K562 (cell line): ENCODE measurements around the gene DLK2. TPM values are rescaled to one million over a fixed set of nuclear protein-coding genes. Genes with fewer than 3 reads are reported as not detected.

Experiments used
- CBFA2T2 ChIP-seq: fragments of 450-650 bp; conservative IDR thresholded peaks from 2 replicates; pipeline ENCODE4 v1.6.1; 2017; ENCODE audit warnings: mild to moderate bottlenecking
- CSDE1 ChIP-seq, 2 experiments: fragments of 450-650 bp; IDR thresholded peaks; 2 replicates each; pipeline ENCODE4 v1.6.1; 2016; ENCODE audit warnings: mild to moderate bottlenecking in 1 of 2
- SAP30 ChIP-seq: fragments of 200-600 bp; sonication (generic); IDR thresholded peaks from 2 replicates; pipeline ENCODE4 v1.6.1; 2012; ENCODE audit warnings: borderline replicate concordance, low read depth, mild to moderate bottlenecking, moderate library complexity, low read length, control low read depth, inconsistent platforms; ENCODE audit not compliant: insufficient read depth, poor library complexity, severe bottlenecking
- ZNF134 ChIP-seq: fragments of 250-450 bp; sonication (Bioruptor Pico); conservative IDR thresholded peaks from 2 replicates; pipeline ENCODE4 v1.4.0; 2020
- polyA plus RNA-seq, 8 experiments: library from polyadenylated mRNA; depleted of rRNA in 4 of 8; stranded (reverse) in 5 of 8; unstranded in 3 of 8; fragments of >200 nt; fragmentation: Nextera tagmentation in 2 of 8; fragmentation: Illumina TruSeq in 1 of 8; extraction: Ambion mirVana in 2 of 8; extraction: Trizol in 1 of 8; gene quantifications; 2 replicates each; pipeline versions ENCODE4 v1.2.1 to v1.2.3, GENCODE V29; 2011 to 2014; ENCODE audit warnings: inconsistent platforms in 1 of 8, missing spikeins in 1 of 8
- total RNA-seq, 7 experiments: library from RNA; depleted of rRNA in 6 of 7; stranded (reverse); fragments of >200 nt in 6 of 7; fragmentation: Illumina TruSeq in 2 of 7; extraction: Trizol in 2 of 7; gene quantifications; 2 replicates each; pipeline versions ENCODE4 v1.2.1 to v1.2.3, GENCODE V29; 2011 to 2021; ENCODE audit warnings: low replicate concordance in 1 of 7
- TF ChIP-seq, protein P1 (sequence below): fragments of 450-650 bp; formaldehyde crosslinking; conservative IDR thresholded peaks from 2 replicates; pipeline ENCODE4 v1.4.0; 2022; ENCODE audit warnings: mild to moderate bottlenecking, missing genetic modification characterization
- TF ChIP-seq, protein P2 (sequence below): IDR thresholded peaks from 2 replicates; pipeline ENCODE4 v1.6.1; 2016; ENCODE audit warnings: missing genetic modification characterization, missing compliant biosample characterization
- TF ChIP-seq, protein P3 (sequence below): fragments of 250-450 bp; sonication (Bioruptor Pico); IDR thresholded peaks from 2 replicates; pipeline ENCODE4 v1.4.0; 2020; ENCODE audit warnings: mild to moderate bottlenecking, moderate library complexity
- TF ChIP-seq, protein P4 (sequence below): fragments of 250-450 bp; sonication (Bioruptor Pico); IDR thresholded peaks from 2 replicates; pipeline ENCODE4 v1.4.0; 2020
- TF ChIP-seq, protein P5 (sequence below): fragments of 200-800 bp; sonication (Bioruptor generic); IDR thresholded peaks from 2 replicates; pipeline ENCODE4 v1.6.1; 2017; ENCODE audit warnings: missing genetic modification characterization, missing compliant biosample characterization
- TF ChIP-seq, protein P6 (sequence below): sonication (generic); formaldehyde crosslinking; IDR thresholded peaks from 2 replicates; pipeline ENCODE4 v1.8.0; 2023; ENCODE audit warnings: mild to moderate bottlenecking, missing genetic modification reagents
- TF ChIP-seq, protein P7 (sequence below): sonication (generic); formaldehyde crosslinking; IDR thresholded peaks from 2 replicates; pipeline ENCODE4 v1.8.0; 2022; ENCODE audit warnings: missing genetic modification reagents, mild to moderate bottlenecking, moderate library complexity, borderline replicate concordance
- TF ChIP-seq, protein P8 (sequence below): fragments of 250-450 bp; sonication (Bioruptor Pico); IDR thresholded peaks from 2 replicates; pipeline ENCODE4 v1.9.0; 2021; ENCODE audit warnings: mild to moderate bottlenecking, inconsistent platforms

The DLK2 gene
- total and polyA plus RNA-seq, 9 of the 15 experiments (the other 6 are each of a cell fraction or from before 2014, with no cell fraction given), result 0.11 to 0.53 (median 0.29) TPM; not detected in 3

DNA sequence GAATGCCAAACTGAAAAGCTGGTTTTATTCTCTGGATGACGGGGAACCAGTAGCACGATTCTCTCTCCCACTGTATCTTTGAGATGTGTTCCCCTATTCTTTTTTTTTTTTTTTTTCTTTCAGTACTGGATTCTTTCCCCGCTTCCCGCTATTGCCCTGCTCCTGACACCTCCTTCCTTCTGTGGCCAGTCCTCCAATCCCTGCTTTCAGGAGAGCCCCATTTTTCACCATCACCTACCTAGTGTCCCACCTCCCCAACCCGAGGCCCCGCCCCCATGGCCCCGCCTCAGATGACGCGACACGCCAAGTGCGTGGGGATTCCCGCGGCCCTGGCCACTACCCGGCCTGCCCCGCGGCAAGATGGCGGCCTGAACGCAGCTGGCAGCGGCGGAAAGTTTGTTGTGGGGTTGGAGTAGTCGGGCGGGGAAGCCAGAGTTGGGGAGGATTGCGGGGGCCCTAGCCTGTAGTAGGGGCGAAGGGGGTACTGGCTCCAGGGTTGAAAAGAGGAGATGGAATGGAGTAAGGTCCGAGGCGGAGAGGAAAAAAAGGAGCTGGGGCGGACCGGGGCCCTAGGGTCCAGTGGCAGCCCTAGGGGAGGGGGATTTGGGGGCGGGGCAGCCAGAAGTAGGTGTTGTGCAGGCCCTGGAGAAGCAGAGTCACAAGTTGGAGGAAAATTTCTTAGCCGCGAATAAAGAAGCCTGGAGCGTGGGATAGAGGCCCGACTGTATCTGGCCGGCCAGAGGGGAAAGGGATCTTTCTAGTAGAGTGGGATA lies 22.1 kb upstream of the DLK2 start, which contains the start of gene TJAP1 (continued):
- TF ChIP-seq, protein P1, sequence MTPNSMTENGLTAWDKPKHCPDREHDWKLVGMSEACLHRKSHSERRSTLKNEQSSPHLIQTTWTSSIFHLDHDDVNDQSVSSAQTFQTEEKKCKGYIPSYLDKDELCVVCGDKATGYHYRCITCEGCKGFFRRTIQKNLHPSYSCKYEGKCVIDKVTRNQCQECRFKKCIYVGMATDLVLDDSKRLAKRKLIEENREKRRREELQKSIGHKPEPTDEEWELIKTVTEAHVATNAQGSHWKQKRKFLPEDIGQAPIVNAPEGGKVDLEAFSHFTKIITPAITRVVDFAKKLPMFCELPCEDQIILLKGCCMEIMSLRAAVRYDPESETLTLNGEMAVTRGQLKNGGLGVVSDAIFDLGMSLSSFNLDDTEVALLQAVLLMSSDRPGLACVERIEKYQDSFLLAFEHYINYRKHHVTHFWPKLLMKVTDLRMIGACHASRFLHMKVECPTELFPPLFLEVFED (CRISPR knock-in tag), result 0 out of 2 replicates have a peak, but pooled peaks have one; percentile 7
- no peak for TF ChIP-seq CBFA2T2
- TF ChIP-seq, protein P2, sequence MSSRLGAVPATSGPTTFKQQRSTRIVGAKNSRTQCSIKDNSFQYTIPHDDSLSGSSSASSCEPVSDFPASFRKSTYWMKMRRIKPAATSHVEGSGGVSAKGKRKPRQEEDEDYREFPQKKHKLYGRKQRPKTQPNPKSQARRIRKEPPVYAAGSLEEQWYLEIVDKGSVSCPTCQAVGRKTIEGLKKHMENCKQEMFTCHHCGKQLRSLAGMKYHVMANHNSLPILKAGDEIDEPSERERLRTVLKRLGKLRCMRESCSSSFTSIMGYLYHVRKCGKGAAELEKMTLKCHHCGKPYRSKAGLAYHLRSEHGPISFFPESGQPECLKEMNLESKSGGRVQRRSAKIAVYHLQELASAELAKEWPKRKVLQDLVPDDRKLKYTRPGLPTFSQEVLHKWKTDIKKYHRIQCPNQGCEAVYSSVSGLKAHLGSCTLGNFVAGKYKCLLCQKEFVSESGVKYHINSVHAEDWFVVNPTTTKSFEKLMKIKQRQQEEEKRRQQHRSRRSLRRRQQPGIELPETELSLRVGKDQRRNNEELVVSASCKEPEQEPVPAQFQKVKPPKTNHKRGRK (tag), result peak; percentile 82
- TF ChIP-seq ZNF134 (CRISPR knock-in tag), result 0 out of 2 replicates have a peak, but pooled peaks have one; percentile 34
- TF ChIP-seq, protein P3, sequence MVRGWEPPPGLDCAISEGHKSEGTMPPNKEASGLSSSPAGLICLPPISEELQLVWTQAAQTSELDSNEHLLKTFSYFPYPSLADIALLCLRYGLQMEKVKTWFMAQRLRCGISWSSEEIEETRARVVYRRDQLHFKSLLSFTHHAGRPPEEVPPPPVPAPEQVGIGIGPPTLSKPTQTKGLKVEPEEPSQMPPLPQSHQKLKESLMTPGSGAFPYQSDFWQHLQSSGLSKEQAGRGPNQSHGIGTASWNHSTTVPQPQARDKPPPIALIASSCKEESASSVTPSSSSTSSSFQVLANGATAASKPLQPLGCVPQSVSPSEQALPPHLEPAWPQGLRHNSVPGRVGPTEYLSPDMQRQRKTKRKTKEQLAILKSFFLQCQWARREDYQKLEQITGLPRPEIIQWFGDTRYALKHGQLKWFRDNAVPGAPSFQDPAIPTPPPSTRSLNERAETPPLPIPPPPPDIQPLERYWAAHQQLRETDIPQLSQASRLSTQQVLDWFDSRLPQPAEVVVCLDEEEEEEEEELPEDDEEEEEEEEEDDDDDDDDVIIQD (CRISPR knock-in tag), result no peak
- TF ChIP-seq CSDE1 (IDR thresholded peaks at IDR 0.05), result peak in 1 of 2 experiments; percentile 79; a peak in 2 of 4 replicates
- TF ChIP-seq, protein P4, sequence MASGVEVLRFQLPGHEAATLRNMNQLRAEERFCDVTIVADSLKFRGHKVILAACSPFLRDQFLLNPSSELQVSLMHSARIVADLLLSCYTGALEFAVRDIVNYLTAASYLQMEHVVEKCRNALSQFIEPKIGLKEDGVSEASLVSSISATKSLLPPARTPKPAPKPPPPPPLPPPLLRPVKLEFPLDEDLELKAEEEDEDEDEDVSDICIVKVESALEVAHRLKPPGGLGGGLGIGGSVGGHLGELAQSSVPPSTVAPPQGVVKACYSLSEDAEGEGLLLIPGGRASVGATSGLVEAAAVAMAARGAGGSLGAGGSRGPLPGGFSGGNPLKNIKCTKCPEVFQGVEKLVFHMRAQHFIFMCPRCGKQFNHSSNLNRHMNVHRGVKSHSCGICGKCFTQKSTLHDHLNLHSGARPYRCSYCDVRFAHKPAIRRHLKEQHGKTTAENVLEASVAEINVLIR, result no peak
- TF ChIP-seq, protein P5, sequence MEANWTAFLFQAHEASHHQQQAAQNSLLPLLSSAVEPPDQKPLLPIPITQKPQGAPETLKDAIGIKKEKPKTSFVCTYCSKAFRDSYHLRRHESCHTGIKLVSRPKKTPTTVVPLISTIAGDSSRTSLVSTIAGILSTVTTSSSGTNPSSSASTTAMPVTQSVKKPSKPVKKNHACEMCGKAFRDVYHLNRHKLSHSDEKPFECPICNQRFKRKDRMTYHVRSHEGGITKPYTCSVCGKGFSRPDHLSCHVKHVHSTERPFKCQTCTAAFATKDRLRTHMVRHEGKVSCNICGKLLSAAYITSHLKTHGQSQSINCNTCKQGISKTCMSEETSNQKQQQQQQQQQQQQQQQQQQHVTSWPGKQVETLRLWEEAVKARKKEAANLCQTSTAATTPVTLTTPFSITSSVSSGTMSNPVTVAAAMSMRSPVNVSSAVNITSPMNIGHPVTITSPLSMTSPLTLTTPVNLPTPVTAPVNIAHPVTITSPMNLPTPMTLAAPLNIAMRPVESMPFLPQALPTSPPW (CRISPR knock-in tag), result peak; percentile 73
- TF ChIP-seq, protein P6, sequence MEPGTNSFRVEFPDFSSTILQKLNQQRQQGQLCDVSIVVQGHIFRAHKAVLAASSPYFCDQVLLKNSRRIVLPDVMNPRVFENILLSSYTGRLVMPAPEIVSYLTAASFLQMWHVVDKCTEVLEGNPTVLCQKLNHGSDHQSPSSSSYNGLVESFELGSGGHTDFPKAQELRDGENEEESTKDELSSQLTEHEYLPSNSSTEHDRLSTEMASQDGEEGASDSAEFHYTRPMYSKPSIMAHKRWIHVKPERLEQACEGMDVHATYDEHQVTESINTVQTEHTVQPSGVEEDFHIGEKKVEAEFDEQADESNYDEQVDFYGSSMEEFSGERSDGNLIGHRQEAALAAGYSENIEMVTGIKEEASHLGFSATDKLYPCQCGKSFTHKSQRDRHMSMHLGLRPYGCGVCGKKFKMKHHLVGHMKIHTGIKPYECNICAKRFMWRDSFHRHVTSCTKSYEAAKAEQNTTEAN (CRISPR knock-in tag), result no peak
- TF ChIP-seq, protein P7, sequence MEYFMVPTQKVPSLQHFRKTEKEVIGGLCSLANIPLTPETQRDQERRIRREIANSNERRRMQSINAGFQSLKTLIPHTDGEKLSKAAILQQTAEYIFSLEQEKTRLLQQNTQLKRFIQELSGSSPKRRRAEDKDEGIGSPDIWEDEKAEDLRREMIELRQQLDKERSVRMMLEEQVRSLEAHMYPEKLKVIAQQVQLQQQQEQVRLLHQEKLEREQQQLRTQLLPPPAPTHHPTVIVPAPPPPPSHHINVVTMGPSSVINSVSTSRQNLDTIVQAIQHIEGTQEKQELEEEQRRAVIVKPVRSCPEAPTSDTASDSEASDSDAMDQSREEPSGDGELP (CRISPR knock-in tag), result peak; percentile 97
- TF ChIP-seq SAP30, result peak; percentile 49
- TF ChIP-seq, protein P8, sequence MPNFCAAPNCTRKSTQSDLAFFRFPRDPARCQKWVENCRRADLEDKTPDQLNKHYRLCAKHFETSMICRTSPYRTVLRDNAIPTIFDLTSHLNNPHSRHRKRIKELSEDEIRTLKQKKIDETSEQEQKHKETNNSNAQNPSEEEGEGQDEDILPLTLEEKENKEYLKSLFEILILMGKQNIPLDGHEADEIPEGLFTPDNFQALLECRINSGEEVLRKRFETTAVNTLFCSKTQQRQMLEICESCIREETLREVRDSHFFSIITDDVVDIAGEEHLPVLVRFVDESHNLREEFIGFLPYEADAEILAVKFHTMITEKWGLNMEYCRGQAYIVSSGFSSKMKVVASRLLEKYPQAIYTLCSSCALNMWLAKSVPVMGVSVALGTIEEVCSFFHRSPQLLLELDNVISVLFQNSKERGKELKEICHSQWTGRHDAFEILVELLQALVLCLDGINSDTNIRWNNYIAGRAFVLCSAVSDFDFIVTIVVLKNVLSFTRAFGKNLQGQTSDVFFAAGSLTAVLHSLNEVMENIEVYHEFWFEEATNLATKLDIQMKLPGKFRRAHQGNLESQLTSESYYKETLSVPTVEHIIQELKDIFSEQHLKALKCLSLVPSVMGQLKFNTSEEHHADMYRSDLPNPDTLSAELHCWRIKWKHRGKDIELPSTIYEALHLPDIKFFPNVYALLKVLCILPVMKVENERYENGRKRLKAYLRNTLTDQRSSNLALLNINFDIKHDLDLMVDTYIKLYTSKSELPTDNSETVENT, result no peak
